Stimulated activated naive CD8-positive, alpha-beta T cell treated with anti-CD3 and anti-CD28 coated beads, Interleukin-15, amount 100 ng/mL, for 72 hours (primary cell): ENCODE measurements around the gene GTPBP1.

Source experiments
- ATAC-seq: fragments of 150-1000 bp; cut with Tn5 transposase; 2 replicates; pipeline ENCODE4 v1.10.0; 2021; ENCODE audit warnings: mild to moderate bottlenecking, moderate library complexity
- DNase-seq, 2 donors: peaks; one replicate each; pipeline ENCODE4 v3.0.0; 2021 to 2022
- H3K27ac Mint-ChIP-seq, 2 donors: one replicate each; pipeline ENCODE4 v1.8.0; 2022; ENCODE audit warnings: mild to moderate bottlenecking in 2 of 2, mixed read lengths in 2 of 2, moderate library complexity in 2 of 2
- H3K27me3 Mint-ChIP-seq: one replicate; pipeline ENCODE4 v1.8.0; 2022; ENCODE audit warnings: mixed read lengths
- H3K4me1 Mint-ChIP-seq: one replicate; pipeline ENCODE4 v1.8.0; 2022; ENCODE audit warnings: mild to moderate bottlenecking, mixed read lengths
- H3K4me3 Mint-ChIP-seq, 2 donors: one replicate each; pipeline ENCODE4 v1.8.0; 2022; ENCODE audit warnings: mild to moderate bottlenecking in 2 of 2, mixed read lengths in 2 of 2, moderate library complexity in 1 of 2
- H3K9me3 Mint-ChIP-seq, 2 donors: one replicate each; pipeline ENCODE4 v1.8.0; 2022; ENCODE audit warnings: mixed read lengths in 2 of 2

Gene GTPBP1

GRCh38 chr22:38739300-38740055 is 33.7 kb downstream of the GTPBP1 start:
- H3K27ac Mint-ChIP-seq: peak overlapping the region; percentile 25 to 95
- no peaks in the 10 kb centered on the region for H3K9me3 Mint-ChIP-seq
- ATAC-seq (no peak), DNase-seq (peak in 1 of 2 donors; percentile 14)
- no peak overlapping the region for H3K4me3 Mint-ChIP-seq
- no peaks in the 10 kb centered on the region for H3K27me3 Mint-ChIP-seq
- peaks cover 80% of the 10 kb centered on the region for H3K4me1 Mint-ChIP-seq

- DNase-seq (no peak), ATAC-seq (no peak)
- no peaks in the 10 kb centered on the region for H3K9me3 Mint-ChIP-seq
- H3K27me3 Mint-ChIP-seq: no peaks in the 10 kb centered on the region
- H3K4me1 Mint-ChIP-seq: peaks cover 77% of the 10 kb centered on the region
- no peak overlapping the region for H3K4me3 Mint-ChIP-seq
- peak overlapping the region; percentile 25 to 91 for H3K27ac Mint-ChIP-seq
Measured at GRCh38 chr22:38740116-38740723, 34.5 kb downstream of the GTPBP1 start.

- no peak for ATAC-seq
- no peaks in the 10 kb centered on the region for H3K9me3 Mint-ChIP-seq
Measured at GRCh38 chr22:38740754-38741153, 35.0 kb downstream of the GTPBP1 start.

GRCh38 chr22:38741166-38741565 is 35.4 kb downstream of the GTPBP1 start:
- Mint-ChIP-seq H3K9me3 (no peaks in the 10 kb centered on the region), H3K27ac (peak overlapping the region in 1 of 2 donors; percentile 95), H3K27me3 (no peaks in the 10 kb centered on the region), H3K4me1 (peaks cover 75% of the 10 kb centered on the region), H3K4me3 (no peak overlapping the region)
- ATAC-seq (no peak), DNase-seq (no peak)

More at GRCh38 chr22:38740754-38741153, 35.0 kb downstream of the GTPBP1 start:
- Mint-ChIP-seq H3K27ac (peak overlapping the region in 1 of 2 donors; percentile 91), H3K4me1 (peaks cover 75% of the 10 kb centered on the region), H3K4me3 (no peak overlapping the region), H3K27me3 (no peaks in the 10 kb centered on the region)
- no peak for DNase-seq

GRCh38 chr22:38741576-38741975 is 35.8 kb downstream of the GTPBP1 start:
- Mint-ChIP-seq H3K4me3 (peak overlapping the region in 1 of 2 donors; percentile 44), H3K27me3 (no peaks in the 10 kb centered on the region), H3K9me3 (no peaks in the 10 kb centered on the region), H3K4me1 (peaks cover 72% of the 10 kb centered on the region), H3K27ac (peak overlapping the region; percentile 49 to 95)
- ATAC-seq: no peak
- no peak for DNase-seq

GRCh38 chr22:38742176-38742942 is 36.6 kb downstream of the GTPBP1 start:
- Mint-ChIP-seq H3K27ac (peak overlapping the region in 1 of 2 donors; percentile 93), H3K9me3 (no peaks in the 10 kb centered on the region), H3K4me3 (no peak overlapping the region), H3K4me1 (peaks cover 64% of the 10 kb centered on the region), H3K27me3 (no peaks in the 10 kb centered on the region)
- ATAC-seq (no peak), DNase-seq (no peak)

- no peak for DNase-seq
- ATAC-seq: no peak
- H3K4me1 Mint-ChIP-seq: peaks cover 61% of the 10 kb centered on the region
- H3K4me3 Mint-ChIP-seq: no peak overlapping the region
- no peaks in the 10 kb centered on the region for H3K9me3 Mint-ChIP-seq
- H3K27ac Mint-ChIP-seq: peak overlapping the region; percentile 57 to 78
- H3K27me3 Mint-ChIP-seq: no peaks in the 10 kb centered on the region
Measured at GRCh38 chr22:38744981-38745380, 39.2 kb downstream of the GTPBP1 start.

GRCh38 chr22:38745676-38746460 is 40.1 kb downstream of the GTPBP1 start:
- H3K4me3 Mint-ChIP-seq: no peak overlapping the region
- peak overlapping the region; percentile 40 to 82 for H3K27ac Mint-ChIP-seq
- H3K27me3 Mint-ChIP-seq: no peaks in the 10 kb centered on the region
- ATAC-seq (no peak), DNase-seq (no peak)
- no peaks in the 10 kb centered on the region for H3K9me3 Mint-ChIP-seq
- peaks cover 63% of the 10 kb centered on the region for H3K4me1 Mint-ChIP-seq

- Mint-ChIP-seq H3K27me3 (no peaks in the 10 kb centered on the region), H3K9me3 (no peaks in the 10 kb centered on the region), H3K4me1 (peaks cover 73% of the 10 kb centered on the region), H3K4me3 (no peak overlapping the region), H3K27ac (peak overlapping the region; percentile 61 to 85)
- ATAC-seq (no peak), DNase-seq (no peak)
Measured at GRCh38 chr22:38748487-38749136, 42.9 kb downstream of the GTPBP1 start.

- Mint-ChIP-seq H3K4me1 (peaks cover 74% of the 10 kb centered on the region), H3K9me3 (no peaks in the 10 kb centered on the region), H3K27me3 (no peaks in the 10 kb centered on the region), H3K27ac (peak overlapping the region; percentile 74 to 83), H3K4me3 (peak overlapping the region; percentile 21 to 83)
- ATAC-seq (no peak), DNase-seq (no peak)
Measured at GRCh38 chr22:38750104-38750503, 44.4 kb downstream of the GTPBP1 start.

GRCh38 chr22:38750638-38751037 is 44.9 kb downstream of the GTPBP1 start:
- Mint-ChIP-seq H3K9me3 (no peaks in the 10 kb centered on the region), H3K27me3 (no peaks in the 10 kb centered on the region), H3K4me1 (peaks cover 70% of the 10 kb centered on the region)

GRCh38 chr22:38751066-38751421 is 45.3 kb downstream of the GTPBP1 start:
- DNase-seq (no peak), ATAC-seq (no peak)
- peak overlapping the region; percentile 99 for H3K27ac Mint-ChIP-seq
- H3K4me3 Mint-ChIP-seq: peak overlapping the region; percentile 83 to 99
- H3K4me1 Mint-ChIP-seq: peaks cover 66% of the 10 kb centered on the region
- no peaks in the 10 kb centered on the region for H3K27me3 Mint-ChIP-seq
- no peaks in the 10 kb centered on the region for H3K9me3 Mint-ChIP-seq

More at GRCh38 chr22:38750638-38751037, 44.9 kb downstream of the GTPBP1 start:
- DNase-seq (no peak), ATAC-seq (no peak)
- Mint-ChIP-seq H3K27ac (peak overlapping the region; percentile 99), H3K4me3 (peak overlapping the region; percentile 83 to 99)

- Mint-ChIP-seq H3K4me1 (peaks cover 67% of the 10 kb centered on the region), H3K27me3 (no peaks in the 10 kb centered on the region), H3K4me3 (peak overlapping the region; percentile 83 to 99), H3K9me3 (no peaks in the 10 kb centered on the region), H3K27ac (peak overlapping the region; percentile 99)
- ATAC-seq: peak; percentile 68
- peak; percentile 68 to 82 for DNase-seq
Measured at GRCh38 chr22:38751422-38752346, 45.9 kb downstream of the GTPBP1 start.
